ENCODE results near the gene ERFL.

ERFL gene

GRCh38 chr19:41920882-41921576, 7.2 kb downstream of the ERFL start:
- no peak overlapping the region for H3K4me3 ChIP-seq (ENCODE audit: low read length)
- H3K36me3 ChIP-seq (replicated peaks; ENCODE audit: low read depth, low read length): no peaks in the 10 kb centered on the region
- H3K9me3 ChIP-seq (ENCODE audit: insufficient read depth, low read length): no peaks in the 10 kb centered on the region
- H3K79me2 ChIP-seq (ENCODE audit: low read length): no peaks in the 10 kb centered on the region
- peak overlapping the region; percentile 4; the same call in 1 of the 2 replicates for H3K4me2 ChIP-seq (ENCODE audit: low read length)
- TF ChIP-seq, protein P1, sequence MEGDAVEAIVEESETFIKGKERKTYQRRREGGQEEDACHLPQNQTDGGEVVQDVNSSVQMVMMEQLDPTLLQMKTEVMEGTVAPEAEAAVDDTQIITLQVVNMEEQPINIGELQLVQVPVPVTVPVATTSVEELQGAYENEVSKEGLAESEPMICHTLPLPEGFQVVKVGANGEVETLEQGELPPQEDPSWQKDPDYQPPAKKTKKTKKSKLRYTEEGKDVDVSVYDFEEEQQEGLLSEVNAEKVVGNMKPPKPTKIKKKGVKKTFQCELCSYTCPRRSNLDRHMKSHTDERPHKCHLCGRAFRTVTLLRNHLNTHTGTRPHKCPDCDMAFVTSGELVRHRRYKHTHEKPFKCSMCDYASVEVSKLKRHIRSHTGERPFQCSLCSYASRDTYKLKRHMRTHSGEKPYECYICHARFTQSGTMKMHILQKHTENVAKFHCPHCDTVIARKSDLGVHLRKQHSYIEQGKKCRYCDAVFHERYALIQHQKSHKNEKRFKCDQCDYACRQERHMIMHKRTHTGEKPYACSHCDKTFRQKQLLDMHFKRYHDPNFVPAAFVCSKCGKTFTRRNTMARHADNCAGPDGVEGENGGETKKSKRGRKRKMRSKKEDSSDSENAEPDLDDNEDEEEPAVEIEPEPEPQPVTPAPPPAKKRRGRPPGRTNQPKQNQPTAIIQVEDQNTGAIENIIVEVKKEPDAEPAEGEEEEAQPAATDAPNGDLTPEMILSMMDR (IDR thresholded peaks at IDR 0.05; ENCODE audit: low read depth, low read length): peak; percentile 26; the same call in 1 of the 2 replicates
- TF ChIP-seq EZH2phosphoT487 (IDR thresholded peaks at IDR 0.05; ENCODE audit: low read depth): no peak
- no peaks in the 10 kb centered on the region for H4K20me1 ChIP-seq (ENCODE audit: insufficient read depth, low read length)
- peaks cover 20% of the 10 kb centered on the region for H3K27me3 ChIP-seq (ENCODE audit: low read depth, low read length)
- no peak overlapping the region for H3K9ac ChIP-seq (ENCODE audit: low read length)
- no peak overlapping the region for H3K27ac ChIP-seq (ENCODE audit: low read length)
- no peak overlapping the region for H2AFZ ChIP-seq (ENCODE audit: low read depth, low read length)
- peaks cover 19% of the 10 kb centered on the region for H3K4me1 ChIP-seq (ENCODE audit: low read length)

DNA sequence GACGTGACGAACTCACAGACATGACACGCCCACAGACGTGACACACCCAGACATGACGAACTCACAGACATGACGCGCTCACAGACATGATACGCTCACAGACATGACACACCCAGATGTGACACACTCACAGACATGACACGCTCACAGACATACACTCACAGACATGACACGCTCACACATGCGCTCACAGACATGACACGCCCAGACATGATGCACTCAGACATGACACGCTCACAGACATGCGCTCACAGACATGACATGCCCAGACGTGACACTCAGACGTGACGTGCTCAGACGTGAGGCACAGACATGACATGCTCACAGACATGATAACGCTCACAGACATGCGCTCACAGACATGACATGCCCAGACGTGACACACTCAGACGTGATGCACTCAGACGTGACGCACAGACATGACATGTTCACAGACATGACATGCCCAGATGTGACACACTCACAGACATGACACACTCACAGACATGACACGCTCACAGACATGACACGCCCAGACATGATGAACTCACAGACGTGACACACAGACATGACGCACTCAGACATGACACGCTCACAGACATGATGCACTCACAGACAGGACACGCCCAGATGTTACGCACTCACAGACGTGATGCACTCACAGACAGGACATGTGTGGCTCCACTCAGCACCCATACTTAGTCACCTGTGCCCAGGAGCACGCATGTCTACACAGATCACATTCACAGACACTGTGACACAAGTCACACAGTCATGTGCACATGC, 8.1 kb downstream of the ERFL start:
- no peak overlapping the region for H3K9ac ChIP-seq (ENCODE audit: low read length)
- no peak overlapping the region for H3K27ac ChIP-seq (ENCODE audit: low read length)
- H4K20me1 ChIP-seq (ENCODE audit: insufficient read depth, low read length): no peaks in the 10 kb centered on the region
- H3K4me1 ChIP-seq (ENCODE audit: low read length): peaks cover 19% of the 10 kb centered on the region
- H2AFZ ChIP-seq (ENCODE audit: low read depth, low read length): no peak overlapping the region
- H3K4me3 ChIP-seq (ENCODE audit: low read length): no peak overlapping the region
- H3K9me3 ChIP-seq (ENCODE audit: insufficient read depth, low read length): no peaks in the 10 kb centered on the region
- H3K36me3 ChIP-seq (replicated peaks; ENCODE audit: low read depth, low read length): no peaks in the 10 kb centered on the region
- no peak overlapping the region for H3K4me2 ChIP-seq (ENCODE audit: low read length)
- peaks cover 18% of the 10 kb centered on the region for H3K27me3 ChIP-seq (ENCODE audit: low read depth, low read length)
- TF ChIP-seq EZH2phosphoT487 (IDR thresholded peaks at IDR 0.05; ENCODE audit: low read depth): no peak
- TF ChIP-seq, protein P1 (IDR thresholded peaks at IDR 0.05; ENCODE audit: low read depth, low read length): no peak
- H3K79me2 ChIP-seq (ENCODE audit: low read length): no peaks in the 10 kb centered on the region

DNA sequence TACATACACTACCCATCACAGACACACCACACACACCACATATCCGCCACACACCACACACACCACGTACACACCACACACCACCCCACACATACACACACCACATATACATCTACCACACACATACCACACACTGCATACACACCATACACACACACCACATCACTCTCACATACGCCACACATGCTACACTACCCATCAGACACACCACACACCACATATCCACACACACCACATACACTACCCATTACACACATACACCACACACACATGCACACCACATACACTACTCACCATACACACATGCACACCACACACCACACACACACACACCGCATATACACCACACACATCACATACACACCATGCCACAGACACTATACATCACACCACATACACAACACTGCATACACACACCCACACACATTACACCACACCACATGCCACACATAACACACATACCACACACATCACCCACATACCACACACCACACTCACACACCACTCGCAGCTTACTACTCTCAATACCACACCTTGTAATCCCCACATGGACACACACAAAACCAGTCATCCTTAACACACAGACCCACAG, 9.5 kb downstream of the ERFL start:
- H3K9me3 ChIP-seq (ENCODE audit: insufficient read depth, low read length): no peaks in the 10 kb centered on the region
- H2AFZ ChIP-seq (ENCODE audit: low read depth, low read length): no peak overlapping the region
- H3K79me2 ChIP-seq (ENCODE audit: low read length): no peaks in the 10 kb centered on the region
- H3K27ac ChIP-seq (ENCODE audit: low read length): no peak overlapping the region
- TF ChIP-seq, protein P1 (IDR thresholded peaks at IDR 0.05; ENCODE audit: low read depth, low read length): no peak
- no peak for TF ChIP-seq EZH2phosphoT487 (IDR thresholded peaks at IDR 0.05; ENCODE audit: low read depth)
- H3K9ac ChIP-seq (ENCODE audit: low read length): no peak overlapping the region
- H3K27me3 ChIP-seq (ENCODE audit: low read depth, low read length): 0 out of 2 replicates have a peak, but pooled peaks cover 6% of the 10 kb centered on the region
- H3K4me1 ChIP-seq (ENCODE audit: low read length): peaks cover 13% of the 10 kb centered on the region
- no peak overlapping the region for H3K4me2 ChIP-seq (ENCODE audit: low read length)
- no peak overlapping the region for H3K4me3 ChIP-seq (ENCODE audit: low read length)
- H3K36me3 ChIP-seq (replicated peaks; ENCODE audit: low read depth, low read length): no peaks in the 10 kb centered on the region
- no peaks in the 10 kb centered on the region for H4K20me1 ChIP-seq (ENCODE audit: insufficient read depth, low read length)

GRCh38 chr19:41918095-41918494, 10.2 kb downstream of the ERFL start:
- Histone ChIP-seq H4K20me1 (ENCODE audit: insufficient read depth, low read length) (no peaks in the 10 kb centered on the region), H3K27me3 (ENCODE audit: low read depth, low read length) (0 out of 2 replicates have a peak, but pooled peaks cover 4% of the 10 kb centered on the region), H3K79me2 (ENCODE audit: low read length) (no peaks in the 10 kb centered on the region), H2AFZ (ENCODE audit: low read depth, low read length) (no peak overlapping the region), H3K36me3 (replicated peaks; ENCODE audit: low read depth, low read length) (no peaks in the 10 kb centered on the region), H3K9me3 (ENCODE audit: insufficient read depth, low read length) (no peaks in the 10 kb centered on the region), H3K4me3 (ENCODE audit: low read length) (no peak overlapping the region), H3K4me1 (ENCODE audit: low read length) (peaks cover 8% of the 10 kb centered on the region), H3K4me2 (ENCODE audit: low read length) (no peak overlapping the region), H3K9ac (ENCODE audit: low read length) (no peak overlapping the region), H3K27ac (ENCODE audit: low read length) (no peak overlapping the region)
- no peak for TF ChIP-seq EZH2phosphoT487 (IDR thresholded peaks at IDR 0.05; ENCODE audit: low read depth)

Measured in OCI-LY3 (cell line).